HepG2 (cell line): ENCODE data around the gene SCAMP3. TPM values are rescaled to one million over a fixed set of nuclear protein-coding genes. Genes with fewer than 3 reads are reported as not detected.

Source experiments
- ESRRA ChIP-seq: sonication (generic); formaldehyde crosslinking; IDR thresholded peaks from 2 replicates; pipeline ENCODE4 v1.5.1; 2020; ENCODE audit warnings: mild to moderate bottlenecking, low read depth, missing genetic modification reagents
- KAT2B ChIP-seq: fragments of 150-350 bp; IDR thresholded peaks from 2 replicates; pipeline ENCODE4 v1.6.1; 2014; ENCODE audit warnings: low read depth, low read length, borderline replicate concordance
- MAFK ChIP-seq, 2 experiments: IDR thresholded peaks in 1 of 2; conservative IDR thresholded peaks in 1 of 2; 2 replicates each; pipeline ENCODE4 v1.6.1; 2011; ENCODE audit warnings: improper control_type of control experiment in 2 of 2, low read length in 2 of 2
- NR2F1 ChIP-seq, 2 experiments: fragments of 450-650 bp in 1 of 2; formaldehyde crosslinking in 1 of 2; IDR thresholded peaks; 2 replicates each; pipeline versions ENCODE4 v1.5.0 to v1.6.1; 2016 to 2020; ENCODE audit warnings: mild to moderate bottlenecking in 1 of 2, missing compliant biosample characterization in 1 of 2, missing genetic modification reagents in 1 of 2, moderate library complexity in 1 of 2
- NR2F6 ChIP-seq, 2 experiments: IDR thresholded peaks; 2 replicates each; pipeline ENCODE4 v1.6.1; 2016; ENCODE audit warnings: antibody characterized with exemption in 1 of 2, mild to moderate bottlenecking in 1 of 2
- STAT5B ChIP-seq: sonication (generic); formaldehyde crosslinking; IDR thresholded peaks from 2 replicates; pipeline ENCODE4 v1.4.0; 2020; ENCODE audit warnings: missing genetic modification reagents
- TCF7L2 ChIP-seq: IDR thresholded peaks from 2 replicates; pipeline ENCODE4 v1.6.1; 2011; ENCODE audit warnings: mild to moderate bottlenecking, low read depth, low read length, moderate library complexity
- TFDP1 ChIP-seq: IDR thresholded peaks from 2 replicates; pipeline ENCODE4 v1.6.1; 2016; ENCODE audit warnings: missing compliant biosample characterization, missing genetic modification reagents, borderline replicate concordance
- ZFY ChIP-seq: sonication (generic); formaldehyde crosslinking; IDR thresholded peaks from 2 replicates; pipeline ENCODE4 v1.4.0; 2020; ENCODE audit warnings: missing genetic modification reagents
- ZNF280D ChIP-seq: sonication (generic); formaldehyde crosslinking; IDR thresholded peaks from 2 replicates; pipeline ENCODE4 v1.5.1; 2020; ENCODE audit warnings: mild to moderate bottlenecking, missing genetic modification reagents
- ZNF431 ChIP-seq: sonication (generic); formaldehyde crosslinking; IDR thresholded peaks from 2 replicates; pipeline ENCODE4 v1.9.0; 2022; ENCODE audit warnings: missing genetic modification reagents, low read depth, mild to moderate bottlenecking, borderline replicate concordance
- ZNF597 ChIP-seq: sonication (generic); formaldehyde crosslinking; IDR thresholded peaks from 2 replicates; pipeline ENCODE4 v1.5.0; 2020; ENCODE audit warnings: missing genetic modification reagents
- ZNF607 ChIP-seq: sonication (generic); formaldehyde crosslinking; IDR thresholded peaks from 2 replicates; pipeline ENCODE4 v1.5.1; 2020; ENCODE audit warnings: missing genetic modification reagents, mild to moderate bottlenecking, borderline replicate concordance
- ZNF724P ChIP-seq: sonication (generic); formaldehyde crosslinking; IDR thresholded peaks from 2 replicates; pipeline ENCODE4 v1.8.0; 2022; ENCODE audit warnings: missing genetic modification reagents, borderline replicate concordance
- ZNF747 ChIP-seq: sonication (generic); formaldehyde crosslinking; IDR thresholded peaks from 2 replicates; pipeline ENCODE4 v1.8.1; 2023; ENCODE audit warnings: missing genetic modification reagents, mild to moderate bottlenecking, borderline replicate concordance
- ZNF781 ChIP-seq: sonication (generic); formaldehyde crosslinking; IDR thresholded peaks from 2 replicates; pipeline ENCODE4 v1.5.1; 2020; ENCODE audit warnings: borderline replicate concordance, mild to moderate bottlenecking, missing genetic modification reagents; ENCODE audit errors: not compliant biosample characterization
- ZNF800 ChIP-seq: sonication (generic); formaldehyde crosslinking; IDR thresholded peaks from 2 replicates; pipeline ENCODE4 v1.4.0; 2020; ENCODE audit warnings: missing genetic modification reagents
- ZNF83 ChIP-seq: sonication (generic); formaldehyde crosslinking; IDR thresholded peaks from 2 replicates; pipeline ENCODE4 v1.4.0; 2020; ENCODE audit warnings: missing genetic modification reagents, mild to moderate bottlenecking, borderline replicate concordance
- polyA plus RNA-seq, 8 experiments: library from polyadenylated mRNA; depleted of rRNA in 3 of 8; stranded (reverse) in 7 of 8; unstranded in 1 of 8; fragments of >200 nt; fragmentation: Illumina TruSeq in 4 of 8; extraction: Trizol in 4 of 8; gene quantifications; 2 replicates each; pipeline versions ENCODE4 v1.2.1 to v1.2.3, GENCODE V29; 2011 to 2016; ENCODE audit warnings: low read depth in 4 of 8, missing spikeins in 1 of 8, mixed read lengths in 1 of 8; ENCODE audit not compliant: insufficient read depth in 1 of 8
- total RNA-seq, 5 experiments: library from RNA; depleted of rRNA; stranded (reverse); fragments of >200 nt; fragmentation: Illumina TruSeq; extraction: Trizol; gene quantifications; 2 replicates each; pipeline ENCODE4 v1.2.3, GENCODE V29; 2016; ENCODE audit warnings: low read depth in 1 of 5
- TF ChIP-seq, protein P1 (sequence below): sonication (generic); formaldehyde crosslinking; IDR thresholded peaks from 2 replicates; pipeline ENCODE4 v1.4.0; 2020; ENCODE audit warnings: missing genetic modification reagents, borderline replicate concordance
- TF ChIP-seq, protein P2 (sequence below): IDR thresholded peaks from 2 replicates; pipeline ENCODE4 v1.6.1; 2016; ENCODE audit warnings: low read depth, borderline replicate concordance

Gene SCAMP3
- total and polyA plus RNA-seq, 2 of the 13 experiments (the other 11 are each of a cell fraction or from before 2014, with no cell fraction given): 46.8 to 83.3 TPM

- TF ChIP-seq ZNF280D (CRISPR knock-in tag) (no peak), ZNF597 (CRISPR knock-in tag) (no peak), ZNF747 (no peak), ZNF724P (CRISPR knock-in tag) (no peak), ESRRA (no peak; the same call in 1 of the 2 replicates), TCF7L2 (no peak), ZNF83 (CRISPR knock-in tag) (no peak), KAT2B (no peak), STAT5B (CRISPR knock-in tag) (no peak), ZNF781 (CRISPR knock-in tag) (no peak), ZNF607 (no peak), NR2F6 (IDR thresholded peaks at IDR 0.05) (no peak), NR2F6 (CRISPR knock-in tag; IDR thresholded peaks at IDR 0.05) (no peak), NR2F1 (CRISPR knock-in tag; IDR thresholded peaks at IDR 0.05) (no peak), ZNF800 (no peak), MAFK (conservative IDR thresholded peaks at IDR 0.05 in 1 of 2, IDR thresholded peaks at IDR 0.05 in 1 of 2; ENCODE audit: low read length in 2 of 2) (no peak), TFDP1 (no peak), ZFY (CRISPR knock-in tag) (no peak), ZNF431 (CRISPR knock-in tag) (no peak)
- TF ChIP-seq, protein P1, sequence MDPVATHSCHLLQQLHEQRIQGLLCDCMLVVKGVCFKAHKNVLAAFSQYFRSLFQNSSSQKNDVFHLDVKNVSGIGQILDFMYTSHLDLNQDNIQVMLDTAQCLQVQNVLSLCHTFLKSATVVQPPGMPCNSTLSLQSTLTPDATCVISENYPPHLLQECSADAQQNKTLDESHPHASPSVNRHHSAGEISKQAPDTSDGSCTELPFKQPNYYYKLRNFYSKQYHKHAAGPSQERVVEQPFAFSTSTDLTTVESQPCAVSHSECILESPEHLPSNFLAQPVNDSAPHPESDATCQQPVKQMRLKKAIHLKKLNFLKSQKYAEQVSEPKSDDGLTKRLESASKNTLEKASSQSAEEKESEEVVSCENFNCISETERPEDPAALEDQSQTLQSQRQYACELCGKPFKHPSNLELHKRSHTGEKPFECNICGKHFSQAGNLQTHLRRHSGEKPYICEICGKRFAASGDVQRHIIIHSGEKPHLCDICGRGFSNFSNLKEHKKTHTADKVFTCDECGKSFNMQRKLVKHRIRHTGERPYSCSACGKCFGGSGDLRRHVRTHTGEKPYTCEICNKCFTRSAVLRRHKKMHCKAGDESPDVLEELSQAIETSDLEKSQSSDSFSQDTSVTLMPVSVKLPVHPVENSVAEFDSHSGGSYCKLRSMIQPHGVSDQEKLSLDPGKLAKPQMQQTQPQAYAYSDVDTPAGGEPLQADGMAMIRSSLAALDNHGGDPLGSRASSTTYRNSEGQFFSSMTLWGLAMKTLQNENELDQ (CRISPR knock-in tag): no peak
- TF ChIP-seq, protein P2, sequence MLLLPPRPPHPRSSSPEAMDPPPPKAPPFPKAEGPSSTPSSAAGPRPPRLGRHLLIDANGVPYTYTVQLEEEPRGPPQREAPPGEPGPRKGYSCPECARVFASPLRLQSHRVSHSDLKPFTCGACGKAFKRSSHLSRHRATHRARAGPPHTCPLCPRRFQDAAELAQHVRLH (CRISPR knock-in tag): no peak
These were observed 35.3 kb downstream of the SCAMP3 start (continued) for GRCh38 chr1:155226910-155227260.
